DND-41 (cell line): Measurements from ENCODE around the gene ZBTB1.

Experiments used
- ATAC-seq: fragments of 200-7000 bp; cut with Tn5 transposase; 3 replicates; pipeline ENCODE4 v1.9.1; 2021; ENCODE audit warnings: low read depth; ENCODE audit not compliant: insufficient read depth
- DNase-seq: peaks from one replicate; pipeline ENCODE4 v3.0.0-alpha.2; 2020
- H2AFZ ChIP-seq: 2 replicates; pipeline ENCODE4 v1.6.0; 2012; ENCODE audit warnings: low read depth, low read length
- H3K27ac ChIP-seq: 2 replicates; pipeline ENCODE4 v1.5.1; 2012; ENCODE audit warnings: low read length, inconsistent platforms
- H3K27me3 ChIP-seq: fragments of 200-600 bp; sonication (generic); 2 replicates; pipeline ENCODE4 v1.6.0; 2012; ENCODE audit warnings: low read length, mild to moderate bottlenecking, inconsistent platforms; ENCODE audit not compliant: insufficient read depth, poor library complexity
- H3K36me3 ChIP-seq: 2 replicates; pipeline ENCODE4 v1.5.1; 2012; ENCODE audit warnings: low read length, inconsistent platforms; ENCODE audit not compliant: insufficient read depth
- H3K4me1 ChIP-seq: 2 replicates; pipeline ENCODE4 v1.5.1; 2012; ENCODE audit warnings: mild to moderate bottlenecking, low read length; ENCODE audit not compliant: insufficient read depth
- H3K4me2 ChIP-seq: 2 replicates; pipeline ENCODE4 v1.6.0; 2012; ENCODE audit warnings: mild to moderate bottlenecking, moderate library complexity, low read length, inconsistent platforms; ENCODE audit not compliant: insufficient read depth
- H3K4me3 ChIP-seq, 2 experiments: fragments of 200-600 bp in 1 of 2; shearing (Covaris generic) in 1 of 2; 2 replicates each; pipeline ENCODE4 v1.5.1; 2012 to 2016; ENCODE audit warnings: inconsistent platforms in 2 of 2, low read length in 2 of 2, mild to moderate bottlenecking in 2 of 2, low read depth in 1 of 2, moderate library complexity in 1 of 2
- H3K79me2 ChIP-seq: 2 replicates; pipeline ENCODE4 v1.6.0; 2012; ENCODE audit warnings: low read length, inconsistent platforms; ENCODE audit not compliant: insufficient read depth
- H3K9ac ChIP-seq: 2 replicates; pipeline ENCODE4 v1.6.0; 2012; ENCODE audit warnings: low read depth, mild to moderate bottlenecking, inconsistent platforms, low read length, moderate library complexity
- H3K9me3 ChIP-seq: 2 replicates; pipeline ENCODE4 v1.5.1; 2012; ENCODE audit warnings: low read length, moderate library complexity, mild to moderate bottlenecking, inconsistent platforms; ENCODE audit not compliant: insufficient read depth, severe bottlenecking
- H4K20me1 ChIP-seq: 2 replicates; pipeline ENCODE4 v1.6.0; 2012; ENCODE audit warnings: low read length; ENCODE audit not compliant: insufficient read depth
- EZH2 ChIP-seq: IDR thresholded peaks from 3 replicates; pipeline ENCODE4 v1.6.1; 2012; ENCODE audit warnings: borderline replicate concordance, low read depth, mild to moderate bottlenecking, moderate library complexity, low read length, inconsistent platforms; ENCODE audit not compliant: severe bottlenecking
- TF ChIP-seq, protein P1 (sequence below): IDR thresholded peaks from 2 replicates; pipeline ENCODE4 v1.5.1; 2012; ENCODE audit warnings: borderline replicate concordance, low read length, moderate library complexity, mild to moderate bottlenecking; ENCODE audit not compliant: poor library complexity, severe bottlenecking; ENCODE audit errors: extremely low read depth

Gene ZBTB1

DNA sequence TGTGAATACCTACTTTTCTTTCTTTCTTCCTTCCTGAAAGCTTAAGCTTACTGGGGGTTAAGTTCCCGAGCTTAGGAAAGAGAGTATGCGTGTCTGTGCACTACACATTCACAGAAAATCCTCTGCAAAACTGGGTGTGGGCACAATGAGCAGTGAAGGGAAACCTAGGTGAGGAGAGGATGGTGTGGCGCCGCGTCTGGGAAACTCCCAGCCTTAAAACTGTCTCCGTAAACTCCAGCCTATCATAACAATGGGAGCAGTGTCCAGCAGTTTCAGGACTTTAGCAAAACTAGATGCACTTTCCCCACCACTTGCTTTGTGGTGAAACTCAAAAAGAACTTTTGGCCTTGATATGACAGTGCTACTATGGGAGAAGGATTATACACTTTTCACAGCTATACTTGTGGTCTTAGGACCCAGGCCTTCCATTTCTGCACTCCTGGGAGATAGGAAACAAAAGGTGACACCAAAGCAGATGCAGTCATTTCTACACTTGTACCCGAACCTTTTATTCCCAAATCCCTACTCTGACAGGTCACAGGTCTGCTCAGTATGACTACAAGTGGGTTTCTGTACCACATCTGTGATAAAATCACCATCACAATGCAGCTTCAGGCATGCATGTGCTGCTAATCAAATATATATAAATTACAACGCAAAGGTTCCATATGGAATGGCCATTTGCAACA, 28.8 kb upstream of the ZBTB1 start:
- no peak overlapping the region for H3K4me3 ChIP-seq
- no peak overlapping the region for H3K27ac ChIP-seq
- DNase-seq = no peak
- H3K79me2 ChIP-seq = no peaks in the 10 kb centered on the region
- no peak overlapping the region for H3K9ac ChIP-seq
- TF ChIP-seq EZH2 = no peak
- TF ChIP-seq, protein P1, sequence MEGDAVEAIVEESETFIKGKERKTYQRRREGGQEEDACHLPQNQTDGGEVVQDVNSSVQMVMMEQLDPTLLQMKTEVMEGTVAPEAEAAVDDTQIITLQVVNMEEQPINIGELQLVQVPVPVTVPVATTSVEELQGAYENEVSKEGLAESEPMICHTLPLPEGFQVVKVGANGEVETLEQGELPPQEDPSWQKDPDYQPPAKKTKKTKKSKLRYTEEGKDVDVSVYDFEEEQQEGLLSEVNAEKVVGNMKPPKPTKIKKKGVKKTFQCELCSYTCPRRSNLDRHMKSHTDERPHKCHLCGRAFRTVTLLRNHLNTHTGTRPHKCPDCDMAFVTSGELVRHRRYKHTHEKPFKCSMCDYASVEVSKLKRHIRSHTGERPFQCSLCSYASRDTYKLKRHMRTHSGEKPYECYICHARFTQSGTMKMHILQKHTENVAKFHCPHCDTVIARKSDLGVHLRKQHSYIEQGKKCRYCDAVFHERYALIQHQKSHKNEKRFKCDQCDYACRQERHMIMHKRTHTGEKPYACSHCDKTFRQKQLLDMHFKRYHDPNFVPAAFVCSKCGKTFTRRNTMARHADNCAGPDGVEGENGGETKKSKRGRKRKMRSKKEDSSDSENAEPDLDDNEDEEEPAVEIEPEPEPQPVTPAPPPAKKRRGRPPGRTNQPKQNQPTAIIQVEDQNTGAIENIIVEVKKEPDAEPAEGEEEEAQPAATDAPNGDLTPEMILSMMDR = no peak
- no peak overlapping the region for H2AFZ ChIP-seq
- H3K27me3 ChIP-seq = no peaks in the 10 kb centered on the region
- H4K20me1 ChIP-seq = peaks cover 2% of the 10 kb centered on the region; the same call in 1 of the 2 replicates
- no peaks in the 10 kb centered on the region for H3K4me1 ChIP-seq
- no peak overlapping the region for H3K4me2 ChIP-seq
- peaks cover 9% of the 10 kb centered on the region; the same call in 1 of the 2 replicates for H3K36me3 ChIP-seq
- H3K9me3 ChIP-seq = no peaks in the 10 kb centered on the region
- no peak for ATAC-seq

DNA sequence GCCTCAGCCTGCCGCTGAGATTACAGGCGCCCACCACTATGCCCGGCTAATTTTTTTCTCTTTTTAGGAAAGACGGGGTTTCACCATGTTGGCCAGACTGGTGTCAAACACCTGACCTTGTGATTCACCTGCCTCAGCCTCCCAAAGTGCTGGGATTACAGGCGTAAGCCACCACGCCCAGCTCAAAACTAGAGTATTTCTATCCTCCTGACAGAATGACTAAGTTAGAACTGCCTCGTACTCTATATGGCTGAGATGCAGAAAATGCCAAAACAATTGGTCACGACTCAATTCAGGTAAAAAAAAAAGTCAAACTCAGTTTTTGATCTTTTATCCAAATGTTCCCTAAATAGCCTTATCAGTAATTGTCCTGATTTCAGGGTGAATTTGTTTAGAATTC, 28.1 kb upstream of the ZBTB1 start:
- Histone ChIP-seq H3K4me1 (no peaks in the 10 kb centered on the region), H3K36me3 (peaks cover 13% of the 10 kb centered on the region; the same call in 1 of the 2 replicates), H3K79me2 (no peaks in the 10 kb centered on the region), H3K27me3 (no peaks in the 10 kb centered on the region), H4K20me1 (peaks cover 2% of the 10 kb centered on the region; the same call in 1 of the 2 replicates), H3K27ac (no peak overlapping the region), H3K4me3 (no peak overlapping the region), H2AFZ (no peak overlapping the region), H3K4me2 (no peak overlapping the region), H3K9ac (no peak overlapping the region), H3K9me3 (no peaks in the 10 kb centered on the region)
- ATAC-seq (no peak), DNase-seq (no peak)
- TF ChIP-seq EZH2 = no peak
- TF ChIP-seq, protein P1 = no peak

DNA sequence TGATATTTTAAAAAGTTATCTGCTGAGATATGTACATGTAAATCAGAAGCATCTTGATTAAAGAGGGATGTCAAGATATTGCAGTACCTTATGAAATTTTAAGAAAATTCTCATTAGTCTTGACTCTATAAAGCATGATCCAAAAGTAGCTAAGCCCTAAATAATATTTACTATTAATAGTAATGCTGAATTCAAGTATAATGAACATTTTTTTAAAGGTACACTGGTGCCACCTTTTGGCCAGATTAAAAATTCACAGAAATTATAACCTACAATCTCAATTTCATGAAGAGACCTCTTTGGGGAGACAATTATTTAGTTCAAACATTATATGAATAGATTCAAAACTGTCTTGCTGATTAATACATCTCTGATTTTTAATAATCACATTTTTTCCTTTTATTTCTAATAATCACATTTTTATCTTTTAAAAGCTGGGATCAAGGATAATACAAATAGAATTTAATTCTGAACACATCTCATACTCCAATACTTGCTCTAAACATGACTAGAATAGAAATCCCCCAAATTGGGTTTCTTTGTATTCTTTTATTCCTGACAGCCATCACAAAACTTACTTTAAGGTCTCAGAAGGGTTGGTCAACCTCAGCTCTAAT, 25.8 kb upstream of the ZBTB1 start:
- no peak overlapping the region for H3K4me2 ChIP-seq
- no peaks in the 10 kb centered on the region for H3K4me1 ChIP-seq
- H3K9ac ChIP-seq = no peak overlapping the region
- no peak for TF ChIP-seq EZH2
- TF ChIP-seq, protein P1 = peak; percentile 61
- no peaks in the 10 kb centered on the region for H3K9me3 ChIP-seq
- H3K4me3 ChIP-seq = no peak overlapping the region
- H2AFZ ChIP-seq = no peak overlapping the region
- ATAC-seq (no peak), DNase-seq (no peak)
- no peaks in the 10 kb centered on the region for H3K79me2 ChIP-seq
- H3K27ac ChIP-seq = no peak overlapping the region
- peaks cover 2% of the 10 kb centered on the region; the same call in 1 of the 2 replicates for H4K20me1 ChIP-seq
- peaks cover 21% of the 10 kb centered on the region; the same call in 1 of the 2 replicates for H3K36me3 ChIP-seq
- H3K27me3 ChIP-seq = no peaks in the 10 kb centered on the region
